ENCODE measurements around the gene VIPR1. TPM values are rescaled to one million over a fixed set of nuclear protein-coding genes. Genes with fewer than 3 reads are reported as not detected.

Gene VIPR1
- total RNA-seq, 1 donor from 2014 or later, result 27.0 TPM

DNA sequence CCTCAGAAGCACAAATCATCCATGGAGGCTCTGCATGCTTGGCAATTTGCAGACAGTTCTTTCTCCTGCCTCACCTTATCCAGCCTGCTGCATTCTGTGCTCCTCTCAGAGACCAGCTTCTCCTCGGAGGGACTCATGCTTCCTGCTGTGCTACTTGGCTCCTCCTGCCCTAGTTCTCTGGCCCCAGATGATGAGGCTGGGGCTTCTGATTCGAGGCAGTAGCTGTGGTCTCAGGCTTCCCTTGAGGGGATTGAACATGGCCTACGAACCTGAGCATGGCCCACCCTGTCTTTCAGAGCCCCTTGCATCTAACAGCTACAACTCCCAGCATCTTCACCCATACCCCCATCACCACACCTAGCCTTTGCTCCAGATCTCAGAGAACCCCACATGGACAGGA, 6.7 kb downstream of the VIPR1 start:
- no peak for ATAC-seq
- DNase-seq (ENCODE audit: low spot score), result no peak

DNA sequence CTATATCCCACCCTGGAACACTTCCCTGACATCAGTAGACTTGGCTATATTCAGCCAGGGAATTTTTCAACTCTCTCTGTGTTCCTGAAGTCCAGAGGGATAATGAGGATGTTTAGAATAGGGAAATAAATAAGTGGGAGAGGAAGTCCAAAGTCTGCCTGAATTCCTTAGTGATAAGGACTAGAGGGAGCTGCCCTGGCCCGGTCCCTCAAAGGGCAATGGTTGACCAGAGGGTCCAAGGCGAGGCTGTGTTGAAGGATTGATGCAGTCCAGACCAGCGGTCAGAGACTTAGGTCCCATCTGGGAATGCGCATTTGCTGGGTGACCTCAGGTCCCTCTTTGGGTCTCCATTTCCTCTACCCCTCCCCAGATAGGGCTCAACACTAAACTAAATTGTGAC, 7.9 kb downstream of the VIPR1 start:
- peak; percentile 45 for ATAC-seq

DNA sequence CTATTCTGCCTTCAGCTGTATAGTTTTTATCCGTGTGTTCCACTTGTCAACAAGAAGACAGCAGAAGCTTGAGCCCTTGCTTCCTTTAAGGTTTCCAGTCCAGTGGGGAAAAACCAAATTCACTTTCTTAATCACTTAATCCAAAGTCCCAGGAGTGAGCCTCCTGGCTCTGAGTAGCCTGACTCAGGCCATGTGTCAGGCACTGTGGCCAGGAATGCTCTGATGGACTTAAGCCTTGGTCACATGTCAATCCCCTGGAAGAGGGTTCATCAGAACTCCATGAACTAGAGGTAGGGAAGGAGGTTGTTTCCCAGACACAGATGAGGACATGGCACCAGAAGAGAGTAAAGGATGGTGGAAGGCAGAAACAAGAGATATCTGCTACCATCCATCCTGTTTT, 8.8 kb downstream of the VIPR1 start:
- DNase-seq (ENCODE audit: low spot score), result no peak

More for the DNA sequence above, 7.9 kb downstream of the VIPR1 start:
- no peak for DNase-seq (ENCODE audit: low spot score)

DNA sequence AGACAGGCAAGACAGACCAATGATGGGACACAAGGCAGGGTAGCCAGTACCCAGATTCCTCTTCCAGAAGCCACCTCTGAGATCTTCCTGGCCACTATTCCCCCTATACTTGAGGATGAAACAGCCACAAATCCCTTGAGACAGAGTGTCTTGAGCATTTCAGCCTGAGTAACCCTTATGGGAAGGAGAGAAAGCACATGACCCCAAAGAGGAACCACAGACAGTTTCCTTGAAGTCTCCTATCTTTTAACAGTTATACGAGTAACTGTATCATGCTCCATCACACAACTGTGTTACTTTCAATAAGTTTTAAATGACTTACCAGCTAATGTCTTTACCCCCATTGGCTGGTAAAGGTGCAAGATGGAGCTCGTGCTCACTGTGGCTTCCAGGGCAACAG, 9.3 kb downstream of the VIPR1 start:
- DNase-seq (ENCODE audit: low spot score), result no peak
- ATAC-seq, result no peak

More for the DNA sequence above, 8.8 kb downstream of the VIPR1 start:
- no peak for ATAC-seq

DNA sequence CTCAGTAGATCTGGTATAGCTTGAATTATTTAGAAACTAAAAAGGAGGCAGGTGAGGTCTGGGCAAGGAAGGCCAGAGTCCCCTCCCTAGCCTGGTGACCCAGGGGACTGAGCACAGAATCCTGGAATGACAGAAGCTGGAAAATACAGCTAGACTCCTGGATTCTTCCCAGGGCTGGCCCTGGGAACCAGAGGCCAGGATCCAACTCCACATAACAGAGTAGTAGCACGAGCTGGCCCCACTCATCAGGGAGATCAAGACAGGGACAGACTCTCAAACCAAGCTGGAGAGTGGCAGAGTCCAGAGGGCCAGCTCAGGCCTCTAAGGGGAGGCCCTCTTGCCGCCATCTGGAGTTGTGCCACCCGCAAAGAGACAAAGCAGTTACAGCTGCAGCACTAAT, 10.7 kb downstream of the VIPR1 start:
- DNase-seq (ENCODE audit: low spot score) (no peak), ATAC-seq (no peak)

DNA sequence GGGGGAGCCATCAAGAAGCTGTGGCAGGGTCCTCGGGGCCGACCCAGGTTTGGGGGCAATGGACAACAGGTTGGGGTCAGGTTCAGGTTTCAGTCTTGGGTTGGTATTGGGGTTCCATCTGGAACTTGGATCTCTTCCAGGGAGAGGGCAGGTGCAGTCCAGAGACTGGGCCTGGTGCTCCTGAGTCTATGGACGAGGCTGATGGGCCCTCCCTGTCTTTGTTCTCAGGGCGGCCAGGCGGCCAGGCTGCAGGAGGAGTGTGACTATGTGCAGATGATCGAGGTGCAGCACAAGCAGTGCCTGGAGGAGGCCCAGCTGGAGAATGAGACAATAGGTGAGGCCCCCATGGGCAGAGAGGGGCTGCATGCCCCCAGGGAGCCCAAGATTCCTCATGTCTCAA, 11.1 kb downstream of the VIPR1 start:
- no peak for ATAC-seq
- DNase-seq (ENCODE audit: low spot score), result no peak

DNA sequence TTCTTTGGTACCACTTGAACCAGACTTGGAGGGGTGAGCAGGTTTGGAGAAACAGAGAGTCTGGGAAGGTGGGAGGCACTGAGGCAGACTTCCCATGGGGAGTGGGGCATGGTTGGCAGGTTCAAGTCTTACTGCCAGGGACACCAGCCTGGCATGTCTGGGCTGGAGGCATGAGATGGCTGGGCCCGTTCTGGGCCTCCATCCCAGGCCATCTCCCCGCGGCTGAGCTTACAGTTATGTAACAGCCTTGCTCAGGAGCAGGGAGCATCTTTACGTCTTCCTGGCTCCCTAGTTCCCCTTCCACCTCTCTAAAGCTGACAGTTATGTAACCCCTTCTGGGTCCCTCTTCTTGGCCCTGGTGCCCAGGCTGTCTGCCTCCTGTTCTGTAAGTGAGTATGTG, 12.4 kb downstream of the VIPR1 start:
- DNase-seq (ENCODE audit: low spot score), result no peak
- no peak for ATAC-seq

DNA sequence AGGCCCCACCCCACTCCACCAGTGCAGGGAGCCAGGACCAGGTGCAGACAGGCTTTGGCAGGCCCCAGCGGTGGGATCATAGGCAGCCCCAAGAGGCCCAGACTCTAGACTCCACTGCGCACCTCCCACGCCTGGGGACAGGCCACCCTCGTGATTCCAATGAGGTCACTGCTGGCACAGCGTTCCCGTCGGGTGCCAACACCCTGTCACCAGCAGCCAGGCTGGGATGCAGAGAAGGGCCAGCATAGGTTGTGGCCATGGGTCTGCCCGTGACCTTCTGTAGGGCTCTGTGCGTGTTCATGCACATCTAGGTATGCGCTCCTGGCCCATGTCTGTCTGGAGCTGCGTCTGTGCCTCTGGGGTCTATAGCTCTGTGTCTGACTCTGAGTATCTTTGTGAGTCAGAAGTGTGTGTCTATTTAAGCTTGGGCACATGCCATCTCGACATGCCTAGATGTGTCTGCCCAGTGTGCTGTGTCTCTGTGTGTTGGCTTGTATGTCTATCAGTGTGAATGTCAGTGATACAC, 13.0 kb downstream of the VIPR1 start:
- DNase-seq (ENCODE audit: low spot score) (peak; percentile 59), ATAC-seq (peak; percentile 50)

DNA sequence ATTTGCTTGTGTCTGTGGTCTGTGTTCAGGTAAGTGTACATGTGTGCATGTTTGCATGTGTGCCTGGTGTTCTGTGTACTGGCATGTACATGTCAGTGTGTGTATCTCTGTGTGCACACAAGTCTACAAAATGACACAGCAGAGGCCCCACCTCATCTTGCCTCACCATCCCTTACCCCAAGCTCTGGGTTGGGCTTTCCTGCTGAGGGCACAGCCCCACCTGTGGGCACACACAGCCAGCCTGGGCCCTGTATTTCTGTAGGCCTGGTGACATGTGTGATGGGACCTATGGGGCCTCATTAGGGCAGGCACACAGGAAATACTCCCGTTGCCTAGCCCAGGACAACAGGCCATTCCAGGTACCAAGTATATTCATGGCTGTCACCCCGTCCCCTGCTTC, 13.5 kb downstream of the VIPR1 start:
- no peak for ATAC-seq

DNA sequence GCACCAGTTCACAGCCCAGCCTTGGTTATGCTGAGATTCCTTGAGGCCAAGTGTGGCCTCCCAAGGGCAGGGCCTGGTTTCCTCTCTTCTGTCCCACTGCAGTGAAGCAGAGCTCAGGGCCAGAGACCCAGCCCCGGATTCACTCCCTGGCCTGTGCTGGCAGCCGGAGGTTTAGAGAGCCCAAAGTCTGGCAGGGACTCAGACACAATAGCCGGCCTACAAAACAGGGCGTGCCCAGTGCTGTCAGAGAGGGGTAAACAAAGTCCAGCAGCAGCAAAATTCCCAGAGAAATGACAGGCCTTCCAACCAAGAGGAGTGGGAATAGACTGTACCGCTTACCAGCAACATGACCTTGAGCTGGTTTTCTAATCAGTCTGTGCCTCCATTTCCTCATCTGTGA, 14.0 kb downstream of the VIPR1 start:
- no peak for DNase-seq (ENCODE audit: low spot score)
- peak; percentile 42 for ATAC-seq

More for the DNA sequence above, 13.5 kb downstream of the VIPR1 start:
- DNase-seq (ENCODE audit: low spot score), result no peak

DNA sequence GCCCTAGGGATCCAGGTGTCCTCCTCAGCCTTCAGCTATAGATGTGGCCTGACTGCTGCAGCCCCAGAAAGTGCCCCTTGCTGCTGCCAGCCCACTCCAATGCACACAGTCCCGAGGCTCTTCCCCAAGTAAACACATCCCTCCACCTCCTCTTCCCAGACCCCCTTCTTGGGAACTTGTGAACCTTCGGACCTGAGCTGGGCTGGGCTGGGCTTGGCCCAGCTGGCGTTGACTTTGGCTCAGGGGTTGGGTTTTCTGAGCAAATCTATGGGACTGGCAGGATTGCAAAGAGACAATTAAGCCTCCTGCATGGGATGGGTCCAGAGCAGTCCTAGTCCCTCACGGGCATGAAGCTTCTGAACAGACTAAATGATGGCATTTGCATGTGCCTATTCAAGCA, 14.7 kb downstream of the VIPR1 start:
- peak; percentile 83 for ATAC-seq

DNA sequence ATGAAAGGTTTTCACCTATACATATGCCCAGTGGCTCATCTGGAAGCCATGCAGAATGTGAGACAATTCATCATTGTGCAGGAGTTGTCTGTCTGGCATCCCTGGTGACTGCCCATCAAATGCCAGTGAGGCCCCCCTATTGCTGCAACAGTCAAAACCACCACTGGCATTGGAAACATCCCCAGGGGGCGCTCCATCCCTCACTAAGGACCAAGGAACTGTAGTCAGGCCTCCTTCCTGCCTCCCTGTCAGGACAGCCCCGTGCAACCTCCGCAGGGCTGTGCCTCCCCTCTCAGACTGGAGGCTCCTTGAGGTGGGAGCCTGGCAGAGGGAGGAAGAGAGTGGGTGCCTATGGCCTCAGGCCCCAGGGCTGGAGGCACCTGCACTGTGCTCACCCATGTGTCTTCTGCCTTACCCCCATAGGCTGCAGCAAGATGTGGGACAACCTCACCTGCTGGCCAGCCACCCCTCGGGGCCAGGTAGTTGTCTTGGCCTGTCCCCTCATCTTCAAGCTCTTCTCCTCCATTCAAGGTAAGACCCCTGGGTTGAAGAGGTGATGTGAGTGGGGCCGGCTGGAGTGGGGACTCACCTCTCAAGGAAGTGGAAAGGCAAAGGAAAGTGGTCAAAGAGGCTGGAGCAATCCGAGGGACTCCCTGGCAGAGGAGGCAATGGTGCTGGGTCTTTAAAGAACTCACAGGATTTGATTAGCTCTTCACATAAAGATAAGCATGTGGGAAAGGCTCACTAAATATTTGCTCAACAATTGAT, 16.5 kb downstream of the VIPR1 start:
- ATAC-seq, result no peak
- DNase-seq (ENCODE audit: low spot score), result no peak

More for the DNA sequence above, 14.7 kb downstream of the VIPR1 start:
- DNase-seq (ENCODE audit: low spot score), result peak; percentile 66

DNA sequence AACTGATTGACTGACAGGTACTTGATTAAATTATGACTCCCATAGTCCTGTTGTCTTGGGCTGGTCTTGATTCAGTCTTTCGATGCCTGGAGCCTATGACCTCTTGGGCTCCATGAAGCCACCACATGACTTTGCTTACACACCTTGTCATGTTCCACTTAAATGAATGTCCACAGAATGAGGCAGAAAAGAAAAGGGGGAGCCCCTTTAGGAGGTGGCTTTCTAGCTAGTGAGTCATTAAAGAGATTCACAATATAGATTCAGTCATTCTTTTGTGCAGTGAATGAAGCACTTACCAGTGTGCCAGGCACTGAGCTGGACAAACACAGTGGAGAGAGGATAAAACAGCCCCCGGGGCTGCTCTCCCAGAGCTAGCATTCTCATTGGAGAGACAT, 17.1 kb downstream of the VIPR1 start:
- DNase-seq (ENCODE audit: low spot score), result no peak

DNA sequence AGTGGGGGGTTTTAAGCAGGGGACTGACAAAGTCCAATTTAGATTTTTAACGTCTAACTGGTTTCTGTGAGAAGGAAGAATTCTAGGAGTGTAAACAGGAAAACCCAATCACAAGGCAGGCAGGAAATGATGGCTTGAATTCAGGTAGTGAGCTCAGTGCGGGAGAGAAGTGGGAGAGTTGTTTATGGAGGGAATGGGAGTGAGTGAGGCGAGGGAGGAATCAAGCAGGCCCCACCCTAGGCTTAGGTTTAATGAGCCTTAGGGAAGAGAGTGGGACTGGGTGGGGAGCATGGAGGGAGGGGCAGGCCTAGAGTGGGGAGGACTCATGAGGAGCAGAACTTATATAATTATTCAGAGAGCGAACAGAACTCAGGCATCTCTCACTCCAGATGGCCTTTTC, 17.9 kb downstream of the VIPR1 start:
- ATAC-seq (no peak), DNase-seq (ENCODE audit: low spot score) (no peak)

More for the DNA sequence above, 17.1 kb downstream of the VIPR1 start:
- no peak for ATAC-seq

DNA sequence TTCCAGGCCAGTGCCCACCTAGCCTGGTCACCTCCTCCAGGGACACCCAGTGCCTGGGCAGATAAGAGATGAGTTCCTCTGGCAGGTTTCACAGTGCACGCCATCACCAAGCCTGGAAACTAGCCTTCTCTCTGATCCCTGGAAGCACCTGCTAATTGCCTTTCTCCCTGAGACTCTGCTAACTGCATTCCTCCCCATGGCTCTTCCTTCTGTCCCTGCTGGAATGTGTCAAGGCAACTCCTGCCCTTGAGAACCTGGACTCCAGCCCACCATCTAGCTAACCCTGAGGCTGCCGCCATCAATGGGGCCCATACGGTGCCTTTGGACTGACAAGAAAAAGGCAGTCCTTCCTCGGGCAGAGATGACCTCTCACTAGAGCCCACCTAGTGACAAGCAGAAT, 18.5 kb downstream of the VIPR1 start:
- ATAC-seq, result no peak
- DNase-seq (ENCODE audit: low spot score), result no peak

DNA sequence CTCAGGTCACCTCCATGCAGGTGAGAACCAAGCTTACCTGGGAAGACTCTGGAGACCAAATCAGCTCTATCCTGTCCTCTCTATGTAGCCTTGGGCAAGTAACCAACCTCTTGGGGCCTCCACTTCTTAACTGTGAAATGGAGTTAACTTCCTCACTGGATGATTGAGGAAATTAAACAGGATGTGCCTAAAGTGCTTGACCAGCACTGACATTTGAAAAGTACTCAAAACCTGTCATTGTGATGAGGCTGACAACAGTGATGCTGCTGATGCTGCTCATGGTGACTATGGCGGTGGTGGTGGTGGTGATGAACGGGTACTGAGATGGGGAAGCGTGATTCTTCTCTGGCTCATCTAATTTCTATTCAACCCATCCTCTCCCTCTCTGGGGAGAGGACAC, 22.3 kb downstream of the VIPR1 start:
- no peak for DNase-seq (ENCODE audit: low spot score)
- ATAC-seq, result no peak

DNA sequence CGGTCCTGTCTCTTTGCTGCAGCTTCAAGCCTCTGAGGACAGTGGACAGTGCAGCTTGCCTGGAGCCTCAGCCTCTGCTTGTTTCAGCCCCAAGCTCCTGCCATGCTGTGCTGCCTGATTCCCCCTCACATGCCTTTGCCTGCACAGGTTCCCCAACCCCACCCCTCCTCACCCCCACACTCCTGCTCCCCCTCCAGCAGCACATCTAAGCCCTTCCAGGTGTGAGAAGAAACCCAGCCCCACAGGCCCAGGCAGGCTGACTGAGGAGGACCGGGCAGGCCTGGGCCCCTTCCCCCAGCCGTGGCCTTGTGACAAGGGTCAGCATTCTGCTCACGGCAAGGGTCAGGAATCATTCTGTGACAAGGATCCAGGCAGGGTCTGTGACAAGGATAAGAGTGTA, 22.8 kb downstream of the VIPR1 start:
- ATAC-seq (no peak), DNase-seq (ENCODE audit: low spot score) (no peak)

DNA sequence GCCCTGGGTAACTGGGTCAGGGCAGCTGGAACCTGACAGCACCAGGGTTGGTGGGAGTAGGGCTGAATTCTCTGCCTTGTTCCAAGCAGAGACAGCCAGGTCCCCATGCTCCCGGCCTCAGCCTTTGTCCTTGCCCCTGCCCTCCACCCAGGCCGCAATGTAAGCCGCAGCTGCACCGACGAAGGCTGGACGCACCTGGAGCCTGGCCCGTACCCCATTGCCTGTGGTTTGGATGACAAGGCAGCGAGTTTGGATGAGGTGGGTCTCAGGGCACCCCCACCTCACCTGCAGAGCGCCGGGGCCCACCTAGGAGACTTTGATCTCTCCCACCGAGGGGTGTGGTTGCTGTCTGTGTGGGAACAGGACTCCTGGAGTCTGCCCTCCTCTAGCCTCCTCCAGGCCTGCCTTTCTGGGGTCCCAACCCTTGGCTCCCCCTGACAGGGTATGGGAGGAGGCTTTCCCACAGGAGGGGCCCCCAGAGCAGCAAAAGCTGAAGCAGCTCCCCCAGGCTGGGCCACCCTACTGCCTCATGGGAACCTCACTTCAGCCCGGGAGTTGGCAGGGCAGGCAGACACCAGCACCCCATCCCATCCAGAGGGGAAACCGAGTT, 23.4 kb downstream of the VIPR1 start:
- ATAC-seq (no peak), DNase-seq (ENCODE audit: low spot score) (no peak)

DNA sequence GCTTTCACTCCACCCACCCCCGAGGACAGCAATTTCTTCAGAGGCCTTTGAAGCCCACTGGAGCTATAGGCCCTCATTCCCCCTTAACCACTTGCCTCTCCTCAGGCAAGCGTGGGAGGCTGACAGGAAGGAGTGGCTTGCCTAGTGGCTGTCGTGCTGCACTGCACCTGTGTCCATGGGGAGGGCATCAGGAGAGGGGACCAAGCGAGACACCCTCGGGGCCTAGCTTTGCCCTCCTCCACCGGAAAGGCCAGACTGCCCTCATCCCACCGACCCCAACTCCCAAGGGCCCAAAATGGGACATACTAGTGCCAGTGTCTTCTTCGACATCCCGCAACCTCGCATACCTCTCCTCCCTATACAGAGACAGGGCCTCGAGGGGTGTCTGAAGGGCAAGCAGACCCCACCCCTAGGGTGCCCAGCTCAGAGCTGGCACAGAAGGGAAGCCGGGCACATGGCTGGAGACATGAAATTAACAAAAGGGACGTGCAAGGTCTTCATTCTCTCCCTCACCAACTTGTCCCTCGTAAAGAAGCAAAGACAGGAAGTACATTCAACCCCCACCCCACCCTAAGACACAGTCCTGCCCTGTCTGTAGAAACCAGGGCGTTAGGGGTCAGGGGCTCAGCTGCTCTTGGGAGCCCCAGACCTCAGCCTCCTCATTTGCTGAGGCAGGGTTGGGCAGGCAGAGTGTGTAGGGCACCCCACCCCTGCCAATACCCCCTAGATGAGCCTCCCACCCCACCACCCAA, 24.3 kb downstream of the VIPR1 start:
- DNase-seq (ENCODE audit: low spot score) (no peak), ATAC-seq (peak; percentile 15)

DNA sequence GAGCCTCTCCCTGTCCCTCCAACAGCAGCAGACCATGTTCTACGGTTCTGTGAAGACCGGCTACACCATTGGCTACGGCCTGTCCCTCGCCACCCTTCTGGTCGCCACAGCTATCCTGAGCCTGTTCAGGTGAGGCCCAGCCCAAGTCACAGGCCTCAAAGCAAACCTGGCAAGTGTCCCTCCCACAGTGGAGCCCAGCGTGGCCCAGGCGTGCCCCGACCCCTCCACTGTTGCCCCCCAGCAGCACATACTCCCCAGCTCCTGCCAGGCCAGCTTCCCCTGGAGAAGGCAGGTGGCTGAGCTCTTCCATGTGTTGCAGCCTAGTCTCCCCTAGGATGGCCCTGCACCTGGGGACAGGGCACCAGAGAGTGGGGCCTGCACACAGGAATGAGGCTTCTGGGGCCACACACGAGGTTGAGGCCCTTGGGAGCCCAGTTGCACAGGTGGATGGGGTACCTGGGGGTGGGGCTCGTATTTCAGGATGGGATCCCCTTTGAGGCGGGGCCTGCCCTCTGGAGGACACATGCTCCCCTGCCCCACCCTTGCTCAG, 25.0 kb downstream of the VIPR1 start:
- DNase-seq (ENCODE audit: low spot score) (no peak), ATAC-seq (no peak)

DNA sequence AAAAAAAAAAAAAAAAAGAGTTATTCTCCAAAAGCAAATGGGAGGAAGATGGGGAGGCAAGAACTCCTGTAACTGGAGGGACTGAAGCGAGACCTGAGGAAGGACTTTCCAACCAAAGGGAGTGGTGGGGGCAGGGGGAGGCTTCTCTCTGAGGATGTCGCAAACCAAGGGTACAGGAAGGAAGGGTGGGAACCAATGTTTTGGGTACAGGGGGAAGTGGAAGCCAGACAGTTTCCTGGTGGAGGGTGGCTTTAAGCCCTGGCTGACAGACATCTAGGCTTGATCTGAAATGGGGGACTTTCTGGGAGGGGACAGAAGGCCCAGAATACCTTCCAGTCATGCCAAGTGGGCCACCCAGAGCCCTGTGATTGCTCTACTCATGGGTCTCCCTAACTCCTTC, 27.0 kb downstream of the VIPR1 start:
- peak; percentile 56 for ATAC-seq
- DNase-seq (ENCODE audit: low spot score), result no peak

All from left lobe of liver (tissue), 2 donors.